ENCODE measurements around the gene AMIGO1.

The AMIGO1 gene

GRCh38 chr1:109523706-109524105 is 14.2 kb upstream of the AMIGO1 start:
- no peak for DNase-seq (ENCODE audit: extremely low read depth, insufficient read length)
- no peaks in the 10 kb centered on the region for H3K36me3 ChIP-seq (ENCODE audit: control insufficient read depth, insufficient read depth, low read length)
- no peaks in the 10 kb centered on the region for H3K27me3 ChIP-seq (replicated peaks; ENCODE audit: control insufficient read depth, insufficient read depth, low read length)
- no peak for TF ChIP-seq CTCF (IDR thresholded peaks at IDR 0.05; ENCODE audit: insufficient read depth, low read length, poor library complexity, severe bottlenecking)
- H3K4me3 ChIP-seq (replicated peaks; ENCODE audit: low read depth, low read length): no peak overlapping the region

- H3K27me3 ChIP-seq (replicated peaks; ENCODE audit: control insufficient read depth, insufficient read depth, low read length): no peaks in the 10 kb centered on the region
- H3K36me3 ChIP-seq (ENCODE audit: control insufficient read depth, insufficient read depth, low read length): no peaks in the 10 kb centered on the region
- H3K4me3 ChIP-seq (replicated peaks; ENCODE audit: low read depth, low read length): no peak overlapping the region
- DNase-seq (ENCODE audit: extremely low read depth, insufficient read length): no peak
- TF ChIP-seq CTCF (IDR thresholded peaks at IDR 0.05; ENCODE audit: insufficient read depth, low read length, poor library complexity, severe bottlenecking): no peak
Observed at GRCh38 chr1:109522026-109522425, 12.5 kb upstream of the AMIGO1 start.

- no peak for DNase-seq (ENCODE audit: extremely low read depth, insufficient read length)
- no peak for TF ChIP-seq CTCF (IDR thresholded peaks at IDR 0.05; ENCODE audit: insufficient read depth, low read length, poor library complexity, severe bottlenecking)
Observed at GRCh38 chr1:109521002-109521951, 11.8 kb upstream of the AMIGO1 start.

GRCh38 chr1:109517337-109517736 is 7.8 kb upstream of the AMIGO1 start:
- Histone ChIP-seq H3K27me3 (replicated peaks; ENCODE audit: control insufficient read depth, insufficient read depth, low read length) (no peaks in the 10 kb centered on the region), H3K4me3 (replicated peaks; ENCODE audit: low read depth, low read length) (no peak overlapping the region), H3K36me3 (ENCODE audit: control insufficient read depth, insufficient read depth, low read length) (no peaks in the 10 kb centered on the region)
- no peak for DNase-seq (ENCODE audit: extremely low read depth, insufficient read length)
- no peak for TF ChIP-seq CTCF (IDR thresholded peaks at IDR 0.05; ENCODE audit: insufficient read depth, low read length, poor library complexity, severe bottlenecking)

More at GRCh38 chr1:109521002-109521951, 11.8 kb upstream of the AMIGO1 start:
- Histone ChIP-seq H3K27me3 (replicated peaks; ENCODE audit: control insufficient read depth, insufficient read depth, low read length) (no peaks in the 10 kb centered on the region), H3K4me3 (replicated peaks; ENCODE audit: low read depth, low read length) (no peak overlapping the region), H3K36me3 (ENCODE audit: control insufficient read depth, insufficient read depth, low read length) (no peaks in the 10 kb centered on the region)

GRCh38 chr1:109516872-109517271 is 7.3 kb upstream of the AMIGO1 start:
- DNase-seq (ENCODE audit: extremely low read depth, insufficient read length): no peak
- no peak overlapping the region for H3K4me3 ChIP-seq (replicated peaks; ENCODE audit: low read depth, low read length)
- H3K36me3 ChIP-seq (ENCODE audit: control insufficient read depth, insufficient read depth, low read length): no peaks in the 10 kb centered on the region
- TF ChIP-seq CTCF (IDR thresholded peaks at IDR 0.05; ENCODE audit: insufficient read depth, low read length, poor library complexity, severe bottlenecking): no peak
- H3K27me3 ChIP-seq (replicated peaks; ENCODE audit: control insufficient read depth, insufficient read depth, low read length): no peaks in the 10 kb centered on the region
